ENCODE data around the gene PSMD12. TPM values are rescaled to one million over a fixed set of nuclear protein-coding genes. Genes with fewer than 3 reads are reported as not detected.

Gene PSMD12
- total and polyA plus RNA-seq, 12 donors = 28.5 to 67.1 (median 48.4) TPM

DNA sequence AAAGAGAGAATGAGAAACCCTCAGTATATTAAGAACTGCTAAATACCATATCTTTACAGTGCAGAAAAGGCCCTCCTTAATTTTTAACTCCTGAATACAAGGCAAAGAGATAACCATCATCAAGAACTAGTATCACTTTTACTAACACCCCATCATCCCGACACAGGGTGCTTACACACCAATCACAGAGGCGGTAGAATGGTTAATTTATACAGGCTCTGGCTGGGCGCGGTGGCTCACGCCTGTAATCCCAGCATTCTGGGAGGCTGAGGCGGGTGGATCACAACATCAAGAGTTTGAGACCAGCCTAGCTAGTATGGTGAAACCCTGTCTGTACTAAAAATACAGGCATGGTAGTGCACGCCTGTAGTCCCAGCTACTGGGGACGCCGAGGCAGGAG is 4.2 kb downstream of the PSMD12 start:
- DNase-seq = no peak
- peak overlapping the region in 1 of 10 donors; percentile 14 for H3K27ac ChIP-seq
- H3K4me1 ChIP-seq = peaks cover 0 to 87% (median 78%) of the 10 kb centered on the region in 9 donors
- WGBS, 2 donors = 94 to 97% methylated on average over 9 of the region's 9 CpGs
- TF ChIP-seq, protein P1, sequence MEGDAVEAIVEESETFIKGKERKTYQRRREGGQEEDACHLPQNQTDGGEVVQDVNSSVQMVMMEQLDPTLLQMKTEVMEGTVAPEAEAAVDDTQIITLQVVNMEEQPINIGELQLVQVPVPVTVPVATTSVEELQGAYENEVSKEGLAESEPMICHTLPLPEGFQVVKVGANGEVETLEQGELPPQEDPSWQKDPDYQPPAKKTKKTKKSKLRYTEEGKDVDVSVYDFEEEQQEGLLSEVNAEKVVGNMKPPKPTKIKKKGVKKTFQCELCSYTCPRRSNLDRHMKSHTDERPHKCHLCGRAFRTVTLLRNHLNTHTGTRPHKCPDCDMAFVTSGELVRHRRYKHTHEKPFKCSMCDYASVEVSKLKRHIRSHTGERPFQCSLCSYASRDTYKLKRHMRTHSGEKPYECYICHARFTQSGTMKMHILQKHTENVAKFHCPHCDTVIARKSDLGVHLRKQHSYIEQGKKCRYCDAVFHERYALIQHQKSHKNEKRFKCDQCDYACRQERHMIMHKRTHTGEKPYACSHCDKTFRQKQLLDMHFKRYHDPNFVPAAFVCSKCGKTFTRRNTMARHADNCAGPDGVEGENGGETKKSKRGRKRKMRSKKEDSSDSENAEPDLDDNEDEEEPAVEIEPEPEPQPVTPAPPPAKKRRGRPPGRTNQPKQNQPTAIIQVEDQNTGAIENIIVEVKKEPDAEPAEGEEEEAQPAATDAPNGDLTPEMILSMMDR (IDR thresholded peaks at IDR 0.05) = no peak
- no peaks in the 10 kb centered on the region for H3K27me3 ChIP-seq
- intact Hi-C loops (cut with DNase I) = loop anchor here in 1 of 10 donors (10.0 kb wide), 1 partner anchor 117 kb away; the partner anchor contains the start of gene HELZ
- H3K36me3 ChIP-seq = peaks cover 0 to 62% (median under 1%) of the 10 kb centered on the region in 9 donors
- ATAC-seq = no peak
- H3K9me3 ChIP-seq = no peaks in the 10 kb centered on the region
- no peak overlapping the region for H3K4me3 ChIP-seq

- 95 to 96% methylated on average over 1 of the region's 1 CpG for WGBS, 2 donors
Observed at GRCh38 chr17:67360880-67361279, 5.5 kb downstream of the PSMD12 start.

DNA sequence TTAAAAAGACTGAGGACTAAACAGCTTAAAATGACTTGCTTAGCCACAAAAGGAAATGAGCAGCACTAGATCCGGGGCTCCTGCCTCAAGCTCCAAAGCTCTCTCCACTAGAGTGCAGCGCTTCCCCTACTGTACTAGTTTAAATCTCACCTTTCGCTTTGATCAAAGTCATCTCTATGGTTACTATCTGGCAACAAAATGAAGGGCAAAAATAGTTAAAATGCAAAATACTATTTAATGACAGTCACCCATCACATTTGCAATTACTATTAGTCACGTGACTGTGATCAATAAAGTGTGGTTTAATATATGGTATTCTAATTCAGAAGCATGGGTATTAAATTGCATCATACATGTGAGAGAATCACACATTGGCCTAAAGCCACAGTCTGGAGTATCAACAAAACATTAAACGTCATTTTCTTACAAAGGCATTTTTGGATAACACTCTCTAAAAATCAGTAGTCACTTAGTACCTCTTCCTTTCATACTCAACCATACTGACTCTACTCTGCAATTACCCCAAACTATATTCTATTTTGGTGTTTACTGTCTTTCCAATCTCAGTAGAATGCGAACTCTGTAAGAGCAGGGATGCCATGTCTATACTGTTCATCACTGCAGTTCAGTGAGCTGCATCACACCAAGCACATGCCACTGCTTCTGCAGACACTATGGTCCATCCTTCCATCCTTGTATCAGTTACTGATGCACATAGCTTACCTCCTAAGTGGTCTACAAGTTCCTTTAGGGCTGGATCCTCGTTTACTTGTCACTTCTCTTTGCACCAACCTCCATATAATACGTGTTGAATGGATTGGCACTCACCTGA is 6.2 kb downstream of the PSMD12 start:
- WGBS, 2 donors = 54% methylated on average over 8 of the region's 8 CpGs
- peak overlapping the region in 2 of 10 donors; percentile 14 to 22 for H3K27ac ChIP-seq
- peak in 6 of 8 donors; percentile 22 to 69 (median 52) for ATAC-seq

More at GRCh38 chr17:67360880-67361279, 5.5 kb downstream of the PSMD12 start:
- peaks cover 0 to 81% (median 76%) of the 10 kb centered on the region in 9 donors for H3K4me1 ChIP-seq
- intact Hi-C loops (cut with DNase I) = loop anchor here in 1 of 10 donors (10.0 kb wide), 1 partner anchor 116 kb away; the partner anchor contains the start of gene HELZ
- peaks cover 0 to 73% (median 6%) of the 10 kb centered on the region in 9 donors for H3K36me3 ChIP-seq
- no peak overlapping the region for H3K4me3 ChIP-seq
- H3K27me3 ChIP-seq = no peaks in the 10 kb centered on the region
- ATAC-seq = no peak
- TF ChIP-seq, protein P1 (IDR thresholded peaks at IDR 0.05) = no peak
- H3K27ac ChIP-seq = peak overlapping the region in 2 of 10 donors; percentile 7 to 14
- DNase-seq = no peak
- no peaks in the 10 kb centered on the region for H3K9me3 ChIP-seq

GRCh38 chr17:67358612-67359011 is 7.8 kb downstream of the PSMD12 start:
- no peaks in the 10 kb centered on the region for H3K9me3 ChIP-seq
- H3K27ac ChIP-seq = peak overlapping the region in 1 of 10 donors; percentile 24
- WGBS, 2 donors = 56 to 74% methylated on average over 2 of the region's 2 CpGs
- TF ChIP-seq, protein P1 (IDR thresholded peaks at IDR 0.05) = no peak
- DNase-seq (no peak), ATAC-seq (no peak)
- H3K27me3 ChIP-seq = no peaks in the 10 kb centered on the region
- intact Hi-C loops (cut with DNase I) = no loop called here
- H3K4me3 ChIP-seq = no peak overlapping the region
- H3K36me3 ChIP-seq = peaks cover 0 to 82% (median 16%) of the 10 kb centered on the region in 9 donors
- peaks cover 0 to 77% (median 56%) of the 10 kb centered on the region in 9 donors for H3K4me1 ChIP-seq

More for the DNA sequence above, 6.2 kb downstream of the PSMD12 start:
- H3K4me3 ChIP-seq = no peak overlapping the region
- peaks cover 0 to 79% (median 71%) of the 10 kb centered on the region in 9 donors for H3K4me1 ChIP-seq
- H3K27me3 ChIP-seq = no peaks in the 10 kb centered on the region
- peaks cover 0 to 78% (median 9%) of the 10 kb centered on the region in 9 donors for H3K36me3 ChIP-seq
- intact Hi-C loops (cut with DNase I) = loop anchor here in 1 of 10 donors (10.0 kb wide), 1 partner anchor 115 kb away; the partner anchor contains the start of gene HELZ
- no peaks in the 10 kb centered on the region for H3K9me3 ChIP-seq
- TF ChIP-seq, protein P1 (IDR thresholded peaks at IDR 0.05) = peak in 5 of 9 donors; percentile 6 to 39 (median 28)
- DNase-seq = no peak
